GM12878 (cell line): ENCODE data around the gene CNIH1. TPM values are rescaled to one million over a fixed set of nuclear protein-coding genes. Genes with fewer than 3 reads are reported as not detected.
"Not testable (repeated sequence)": the region's sequence is repeated elsewhere in the genome, so short reads cannot be mapped to it uniquely, and the experiment has no call there.

Source experiments
- ATAC-seq: fragments of 200-7000 bp; cut with Tn5 transposase; 3 replicates; pipeline ENCODE4 v1.9.1; 2020; ENCODE audit warnings: mild to moderate bottlenecking, moderate library complexity
- BruUV-seq: library from RNA; stranded (reverse); fragments of 400-500 nt; replicated peaks from 2 replicates; lab custom pipeline; 2021; lab: Mats Ljungman, UMichigan
- CTCF ChIA-PET: fragments of 300-600 bp; sonication (Branson Sonifier 250); formaldehyde crosslinking; extraction: SDS; loops from one replicate; lab custom pipeline; 2021; ENCODE audit warnings: inconsistent platforms; lab: Yijun Ruan, JAX
- POLR2A ChIA-PET: fragments of 350-600 bp; formaldehyde crosslinking; extraction: SDS; loops from one replicate; lab custom pipeline; 2021; ENCODE audit warnings: inconsistent platforms; lab: Charles Lee
- RAD21 ChIA-PET: fragments of 300-600 bp; sonication (Branson Sonifier 250); formaldehyde crosslinking; loops from one replicate; lab custom pipeline; 2023; ENCODE audit warnings: antibody characterized with exemption; ENCODE audit not compliant: unreplicated experiment; lab: Charles Lee
- SMC1A ChIA-PET: fragments of 300-600 bp; sonication (Branson Sonifier 250); formaldehyde crosslinking; loops from one replicate; lab custom pipeline; 2023; ENCODE audit not compliant: unreplicated experiment, uncharacterized antibody; lab: Charles Lee
- DNase-seq: peaks from one replicate; pipeline ENCODE4 v3.0.0-alpha.2; 2011; ENCODE audit warnings: low read depth, low spot score
- FAIRE-seq: peaks from 3 replicates; lab custom pipeline; 2011; peaks lifted over from hg19 to GRCh38; lab: Jason Lieb, UNC
- H2AFZ ChIP-seq: 2 replicates; pipeline ENCODE4 v1.6.0; 2011; ENCODE audit warnings: low read depth, low read length, control low read depth; ENCODE audit not compliant: control insufficient read depth
- H3K27ac ChIP-seq: 2 replicates; pipeline ENCODE4 v1.5.1; 2011; ENCODE audit warnings: control low read depth; ENCODE audit not compliant: control insufficient read depth, insufficient read depth
- H3K27me3 ChIP-seq, 2 experiments: replicated peaks in 1 of 2; 2 replicates each; pipeline versions ENCODE4 v1.6.0 to v1.6.1; 2011; ENCODE audit warnings: low read length in 1 of 2; ENCODE audit not compliant: control insufficient read depth in 2 of 2, insufficient read depth in 2 of 2
- H3K36me3 ChIP-seq, 2 experiments: 2 replicates each; pipeline ENCODE4 v1.5.1; 2011; ENCODE audit warnings: low read length in 1 of 2; ENCODE audit not compliant: control insufficient read depth in 2 of 2, insufficient read depth in 2 of 2
- H3K4me1 ChIP-seq: 2 replicates; pipeline ENCODE4 v1.6.1; 2011; ENCODE audit warnings: mild to moderate bottlenecking, low read length, moderate library complexity, mixed read lengths; ENCODE audit not compliant: control insufficient read depth, insufficient read depth
- H3K4me2 ChIP-seq: 2 replicates; pipeline ENCODE4 v1.6.0; 2011; ENCODE audit warnings: control low read depth; ENCODE audit not compliant: control insufficient read depth, insufficient read depth
- H3K4me3 ChIP-seq: fragments of 200-600 bp; sonication (generic); 2 replicates; pipeline ENCODE4 v1.5.1; 2016
- H3K79me2 ChIP-seq: 2 replicates; pipeline ENCODE4 v1.6.0; 2011; ENCODE audit warnings: low read length; ENCODE audit not compliant: control insufficient read depth, insufficient read depth
- H3K9ac ChIP-seq: 2 replicates; pipeline ENCODE4 v1.8.0; 2011; ENCODE audit warnings: low read length, control low read depth, mixed read lengths; ENCODE audit not compliant: control insufficient read depth, insufficient read depth
- H3K9me3 ChIP-seq: replicated peaks from 3 replicates; pipeline ENCODE4 v1.5.1; 2011; ENCODE audit warnings: mild to moderate bottlenecking, low read length; ENCODE audit not compliant: control insufficient read depth, insufficient read depth
- H4K20me1 ChIP-seq: 2 replicates; pipeline ENCODE4 v1.6.0; 2011; ENCODE audit not compliant: control insufficient read depth, insufficient read depth
- CREM ChIP-seq: IDR thresholded peaks from 2 replicates; pipeline ENCODE4 v1.6.1; 2014; ENCODE audit warnings: antibody characterized with exemption, low read depth
- NBN ChIP-seq: fragments of 450-650 bp; IDR thresholded peaks from 2 replicates; pipeline ENCODE4 v1.6.1; 2016
- POLR2AphosphoS5 ChIP-seq: IDR thresholded peaks from 2 replicates; pipeline ENCODE4 v1.6.1; 2011; ENCODE audit warnings: mild to moderate bottlenecking, low read length, inconsistent platforms
- SMARCA5 ChIP-seq: fragments of 450-650 bp; IDR thresholded peaks from 2 replicates; pipeline ENCODE4 v1.6.1; 2017; ENCODE audit warnings: mild to moderate bottlenecking
- TCF3 ChIP-seq: IDR thresholded peaks from 2 replicates; pipeline ENCODE4 v1.6.1; 2012; ENCODE audit warnings: low read depth, mild to moderate bottlenecking, low read length, borderline replicate concordance; ENCODE audit not compliant: insufficient read depth
- ZNF217 ChIP-seq: fragments of 450-650 bp; IDR thresholded peaks from 2 replicates; pipeline ENCODE4 v1.6.1; 2017; ENCODE audit warnings: antibody characterized with exemption, mild to moderate bottlenecking
- in situ Hi-C: fragments of 300-500 bp; cut with MboI; formaldehyde crosslinking; loops from 9 replicates; pipeline ENCODE4 v1.14.3; 2018; ENCODE audit warnings: mixed read lengths
- intact Hi-C: fragments of 100-400 bp; cut with micrococcal nuclease; formaldehyde crosslinking; loops from one replicate; pipeline ENCODE4 v1.14.2; 2022; ENCODE audit not compliant: unreplicated experiment
- polyA plus RNA-seq, 11 experiments: library from polyadenylated mRNA; depleted of rRNA in 4 of 11; unstranded in 6 of 11; stranded (reverse) in 5 of 11; fragments of >200 nt; fragmentation: Nextera tagmentation in 4 of 11; fragmentation: Illumina TruSeq in 1 of 11; extraction: Ambion mirVana in 4 of 11; extraction: Trizol in 1 of 11; gene quantifications; 1 replicate in 1 of 11; 2 replicates in 10 of 11; pipeline versions ENCODE4 v1.2.1 to v1.2.3, GENCODE V29; 2011 to 2016; ENCODE audit warnings: inconsistent platforms in 2 of 11, missing spikeins in 2 of 11, low read depth in 1 of 11
- total RNA-seq, 4 experiments: library from RNA; depleted of rRNA in 3 of 4; stranded (reverse); fragments of >200 nt in 3 of 4; fragmentation: Illumina TruSeq in 1 of 4; extraction: Trizol in 1 of 4; gene quantifications; 2 replicates each; pipeline versions ENCODE4 v1.2.1 to v1.2.3, GENCODE V29; 2013 to 2021
- TF ChIP-seq, protein P1 (sequence below): fragments of 450-650 bp; conservative IDR thresholded peaks from 2 replicates; pipeline ENCODE4 v1.6.1; 2017; ENCODE audit warnings: mild to moderate bottlenecking, moderate library complexity

Gene CNIH1
- total and polyA plus RNA-seq, 10 of the 15 experiments (the other 5 are each of a cell fraction or from before 2014, with no cell fraction given), result 48.9 to 274 (median 110) TPM

DNA sequence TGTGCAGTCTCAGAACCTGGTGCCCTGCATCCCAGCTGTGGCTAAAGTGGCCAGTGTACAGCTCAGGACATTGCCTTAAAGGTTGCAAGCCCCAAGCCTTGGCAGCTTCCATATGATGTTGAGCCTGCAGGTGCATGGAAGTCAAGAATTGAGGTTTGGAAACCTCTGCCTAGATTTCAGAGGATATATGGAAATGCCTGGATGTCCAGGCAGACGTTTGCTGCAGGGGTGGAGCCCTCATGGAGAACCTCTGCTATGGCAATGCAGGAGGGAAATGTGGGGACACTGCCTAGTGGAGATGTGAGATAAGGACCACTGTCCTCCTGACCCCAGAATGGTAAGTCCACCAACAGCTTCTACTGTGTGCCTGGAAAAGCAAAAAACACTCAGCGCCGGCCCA lies 17.9 kb upstream of the CNIH1 start (continued):
- TF ChIP-seq POLR2AphosphoS5, result no peak
- no peak for TF ChIP-seq TCF3
- TF ChIP-seq, protein P1, sequence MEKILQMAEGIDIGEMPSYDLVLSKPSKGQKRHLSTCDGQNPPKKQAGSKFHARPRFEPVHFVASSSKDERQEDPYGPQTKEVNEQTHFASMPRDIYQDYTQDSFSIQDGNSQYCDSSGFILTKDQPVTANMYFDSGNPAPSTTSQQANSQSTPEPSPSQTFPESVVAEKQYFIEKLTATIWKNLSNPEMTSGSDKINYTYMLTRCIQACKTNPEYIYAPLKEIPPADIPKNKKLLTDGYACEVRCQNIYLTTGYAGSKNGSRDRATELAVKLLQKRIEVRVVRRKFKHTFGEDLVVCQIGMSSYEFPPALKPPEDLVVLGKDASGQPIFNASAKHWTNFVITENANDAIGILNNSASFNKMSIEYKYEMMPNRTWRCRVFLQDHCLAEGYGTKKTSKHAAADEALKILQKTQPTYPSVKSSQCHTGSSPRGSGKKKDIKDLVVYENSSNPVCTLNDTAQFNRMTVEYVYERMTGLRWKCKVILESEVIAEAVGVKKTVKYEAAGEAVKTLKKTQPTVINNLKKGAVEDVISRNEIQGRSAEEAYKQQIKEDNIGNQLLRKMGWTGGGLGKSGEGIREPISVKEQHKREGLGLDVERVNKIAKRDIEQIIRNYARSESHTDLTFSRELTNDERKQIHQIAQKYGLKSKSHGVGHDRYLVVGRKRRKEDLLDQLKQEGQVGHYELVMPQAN, result no peak
- TF ChIP-seq SMARCA5, result no peak
- no peak for TF ChIP-seq ZNF217
- no peak for TF ChIP-seq CREM
- TF ChIP-seq NBN, result no peak

DNA sequence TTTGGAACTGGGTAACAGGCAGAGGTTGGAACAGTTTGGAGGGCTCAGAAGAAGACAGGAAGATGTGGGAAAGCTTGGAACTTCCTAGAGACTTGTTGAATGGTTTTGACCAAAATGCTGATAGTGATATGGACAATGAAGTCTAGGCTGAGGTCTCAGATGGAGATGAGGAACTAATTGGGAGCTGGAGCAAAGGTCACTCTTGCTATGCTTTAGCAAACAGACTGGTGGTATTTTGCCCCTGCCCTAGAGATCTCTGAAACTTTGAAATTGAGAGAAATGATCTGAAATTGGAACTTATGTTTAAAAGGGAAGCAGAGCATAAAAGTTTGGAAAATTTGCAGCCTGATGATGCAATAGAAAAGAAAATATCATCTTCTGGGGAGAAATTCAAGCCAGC lies 17.4 kb upstream of the CNIH1 start:
- intact Hi-C loops, H3K4me3 ChIP-seq, BruUV-seq, CTCF ChIA-PET, H4K20me1 ChIP-seq, H3K9ac ChIP-seq, H2AFZ ChIP-seq, SMC1A ChIA-PET, H3K4me1 ChIP-seq, ATAC-seq, FAIRE-seq, DNase-seq, RAD21 ChIA-PET, in situ Hi-C loops, H3K4me2 ChIP-seq, POLR2A ChIA-PET, H3K79me2 ChIP-seq, H3K27me3 ChIP-seq, H3K36me3 ChIP-seq, H3K27ac ChIP-seq: not testable (repeated sequence)
- H3K9me3 ChIP-seq, result peaks cover 11% of the 10 kb centered on the region; the same call in 2 of the 3 replicates
